ENCODE measurements around the gene THOC7. TPM values are rescaled to one million over a fixed set of nuclear protein-coding genes. Genes with fewer than 3 reads are reported as not detected.

THOC7 gene
- total RNA-seq, 1 experiment from 2014 or later: 67.3 TPM

GRCh38 chr3:63878394-63879060, 14.9 kb upstream of the THOC7 start:
- ChIA-PET POLR2A (no interaction called here), RAD21 (ENCODE audit: low non-redundant PET in 1 of 2, low total read pairs in 2 of 2, uncharacterized antibody in 2 of 2, unreplicated experiment in 2 of 2) (no interaction called here), CTCF (no interaction called here)
- H3K36me3 ChIP-seq (ENCODE audit: control insufficient read depth in 1 of 2, insufficient read depth in 2 of 2, low read length in 2 of 2): no peaks in the 10 kb centered on the region
- intact Hi-C loops (cut with micrococcal nuclease): no loop called here
- no peaks in the 10 kb centered on the region for H3K9me2 ChIP-seq (ENCODE audit: insufficient read depth)
- H3K4me2 ChIP-seq (ENCODE audit: low read length): no peak overlapping the region
- no peak overlapping the region for H2AFZ ChIP-seq (ENCODE audit: low read depth, low read length, poor library complexity, severe bottlenecking)
- H3K79me2 ChIP-seq (ENCODE audit: insufficient read depth, low read length): peaks cover 65% of the 10 kb centered on the region
- no peaks in the 10 kb centered on the region for H3K4me1 ChIP-seq (ENCODE audit: control insufficient read depth in 1 of 2, insufficient read depth in 2 of 2, low read length in 2 of 2)
- H4K20me1 ChIP-seq (ENCODE audit: insufficient read depth): 0 out of 2 replicates have a peak, but pooled peaks cover 5% of the 10 kb centered on the region
- no peaks in the 10 kb centered on the region for H3K9me3 ChIP-seq (ENCODE audit: control insufficient read depth in 1 of 2, insufficient read depth in 1 of 2, low read depth in 1 of 2, low read length in 2 of 2)
- H3K9ac ChIP-seq (ENCODE audit: low read length): no peak overlapping the region
- no peak overlapping the region for H3K27ac ChIP-seq (ENCODE audit: low read depth, low read length)
- DNase-seq (ENCODE audit: low read depth, low spot score) (no peak), ATAC-seq (no peak; the same call in 1 of the 2 replicates)
- no peaks in the 10 kb centered on the region for H3K27me3 ChIP-seq (ENCODE audit: insufficient read depth, low read length)
- TF ChIP-seq ZNF274 (IDR thresholded peaks at IDR 0.05; ENCODE audit: low read depth, low read length): no peak
- TF ChIP-seq SIN3A (IDR thresholded peaks at IDR 0.05; ENCODE audit: low read depth): no peak
- no peak for TF ChIP-seq YY1 (IDR thresholded peaks at IDR 0.05; ENCODE audit: extremely low read depth, insufficient replicate concordance, low read depth, low read length)
- TF ChIP-seq MAX (IDR thresholded peaks at IDR 0.05): no peak
- no peak for TF ChIP-seq RAD21 (IDR thresholded peaks at IDR 0.05; ENCODE audit: low read depth)
- TF ChIP-seq EZH2 (IDR thresholded peaks at IDR 0.05): no peak
- peak; percentile 70 for TF ChIP-seq TCF7L2 (IDR thresholded peaks at IDR 0.05; ENCODE audit: borderline replicate concordance, extremely low read depth, insufficient read depth, insufficient read length)
- no peak for TF ChIP-seq CBX3 (IDR thresholded peaks at IDR 0.05; ENCODE audit: low read depth)
- no peak overlapping the region for H3K4me3 ChIP-seq (replicated peaks in 1 of 2; ENCODE audit: low read depth in 1 of 2, low read length in 2 of 2)
- BruUV-seq (replicated peaks): no TSS peak

GRCh38 chr3:63877737-63878393, 14.3 kb upstream of the THOC7 start:
- H3K36me3 ChIP-seq (ENCODE audit: control insufficient read depth in 1 of 2, insufficient read depth in 2 of 2, low read length in 2 of 2): no peaks in the 10 kb centered on the region
- H3K9me3 ChIP-seq (ENCODE audit: control insufficient read depth in 1 of 2, insufficient read depth in 1 of 2, low read depth in 1 of 2, low read length in 2 of 2): no peaks in the 10 kb centered on the region
- H3K27me3 ChIP-seq (ENCODE audit: insufficient read depth, low read length): no peaks in the 10 kb centered on the region
- ATAC-seq (no peak), DNase-seq (ENCODE audit: low read depth, low spot score) (no peak)
- intact Hi-C loops (cut with micrococcal nuclease): no loop called here
- H3K4me2 ChIP-seq (ENCODE audit: low read length): no peak overlapping the region
- RAD21 ChIA-PET (ENCODE audit: low non-redundant PET in 1 of 2, low total read pairs in 2 of 2, uncharacterized antibody in 2 of 2, unreplicated experiment in 2 of 2): no interaction called here
- H3K9ac ChIP-seq (ENCODE audit: low read length): no peak overlapping the region
- H3K27ac ChIP-seq (ENCODE audit: low read depth, low read length): no peak overlapping the region
- CTCF ChIA-PET: no interaction called here
- H3K79me2 ChIP-seq (ENCODE audit: insufficient read depth, low read length): peaks cover 63% of the 10 kb centered on the region
- no peak overlapping the region for H3K4me3 ChIP-seq (replicated peaks in 1 of 2; ENCODE audit: low read depth in 1 of 2, low read length in 2 of 2)
- H3K4me1 ChIP-seq (ENCODE audit: control insufficient read depth in 1 of 2, insufficient read depth in 2 of 2, low read length in 2 of 2): no peaks in the 10 kb centered on the region; a peak in 1 of 4 replicates
- 0 out of 2 replicates have a peak, but pooled peaks cover 5% of the 10 kb centered on the region for H4K20me1 ChIP-seq (ENCODE audit: insufficient read depth)
- no peak for TF ChIP-seq ATF3 (IDR thresholded peaks at IDR 0.05)
- no peak for TF ChIP-seq YY1 (IDR thresholded peaks at IDR 0.05; ENCODE audit: extremely low read depth, insufficient replicate concordance, low read depth, low read length)
- no peak for TF ChIP-seq REST (IDR thresholded peaks at IDR 0.05; ENCODE audit: low read depth)
- no peak for TF ChIP-seq TCF7L2 (IDR thresholded peaks at IDR 0.05; ENCODE audit: borderline replicate concordance, extremely low read depth, insufficient read depth, insufficient read length)
- TF ChIP-seq SRF (IDR thresholded peaks at IDR 0.05; ENCODE audit: low read depth): no peak
- no peak for TF ChIP-seq ZNF274 (IDR thresholded peaks at IDR 0.05; ENCODE audit: low read depth, low read length)
- no peak for TF ChIP-seq EGR1 (IDR thresholded peaks at IDR 0.05; ENCODE audit: low read depth)
- TF ChIP-seq RAD21 (IDR thresholded peaks at IDR 0.05; ENCODE audit: low read depth): no peak
- TF ChIP-seq FOSL1 (IDR thresholded peaks at IDR 0.05; ENCODE audit: low read depth): no peak
- TF ChIP-seq CEBPB (IDR thresholded peaks at IDR 0.05; ENCODE audit: low read depth): no peak
- no peak for TF ChIP-seq SIN3A (IDR thresholded peaks at IDR 0.05; ENCODE audit: low read depth)
- no peak for TF ChIP-seq POLR2AphosphoS5 (IDR thresholded peaks at IDR 0.05; ENCODE audit: low read depth, low read length)
- TF ChIP-seq POLR2A (IDR thresholded peaks at IDR 0.05; ENCODE audit: borderline replicate concordance, extremely low read depth, insufficient read depth, insufficient read length): no peak
- H3K9me2 ChIP-seq (ENCODE audit: insufficient read depth): no peaks in the 10 kb centered on the region
- no TSS peak for BruUV-seq (replicated peaks)
- H2AFZ ChIP-seq (ENCODE audit: low read depth, low read length, poor library complexity, severe bottlenecking): no peak overlapping the region
- POLR2A ChIA-PET: no interaction called here

Measured in HCT116 (cell line).